Activated CD8-positive, alpha-beta memory T cell treated with anti-CD3 and anti-CD28 coated beads, Interleukin-2, amount 50 U/mL, for 4 hours (primary cell): ENCODE measurements around the gene NDFIP2.

Experiments used
- DNase-seq: peaks from one replicate; pipeline ENCODE4 v3.0.0-alpha.2; 2020

The NDFIP2 gene

DNA sequence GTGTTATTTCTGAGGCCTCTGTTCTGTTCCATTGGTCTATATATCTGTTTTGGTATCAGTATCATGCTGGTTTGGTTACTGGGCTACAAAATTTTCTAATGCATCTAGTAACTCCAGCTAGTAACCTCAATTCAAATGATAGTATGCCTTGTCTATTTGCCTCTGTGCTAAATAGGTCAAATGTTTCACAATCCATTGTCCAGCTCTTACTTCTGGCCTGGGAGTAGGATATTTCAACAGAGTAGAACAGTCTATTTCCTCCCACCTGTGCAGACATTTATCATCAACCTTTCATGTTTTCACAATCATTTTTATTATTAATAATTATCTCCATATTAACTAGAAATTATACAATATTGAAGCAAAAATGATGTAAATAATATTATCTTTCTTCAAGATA, 18.1 kb upstream of the NDFIP2 start:
- DNase-seq: no peak

GRCh38 chr13:79463604-79464003, 17.4 kb upstream of the NDFIP2 start:
- no peak for DNase-seq

GRCh38 chr13:79466872-79467271, 14.1 kb upstream of the NDFIP2 start:
- no peak for DNase-seq

DNA sequence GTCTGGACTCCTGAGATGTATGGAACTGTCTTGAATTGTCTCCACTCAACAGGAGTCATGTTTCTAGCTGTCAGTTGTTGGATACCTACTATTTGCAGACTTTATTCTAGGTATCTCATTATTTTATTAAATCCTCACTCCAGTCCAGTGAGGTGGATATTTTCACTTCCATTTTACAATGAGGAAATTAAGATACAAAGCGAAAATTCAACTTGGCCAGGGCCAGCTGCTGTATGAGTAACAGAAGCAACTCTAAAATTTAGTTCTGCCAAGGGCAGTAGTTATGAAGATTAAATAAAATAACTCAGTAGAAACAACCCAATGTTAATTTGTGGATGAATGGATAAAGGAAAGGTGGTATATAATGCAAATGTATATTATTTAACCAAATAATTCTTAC, 12.6 kb upstream of the NDFIP2 start:
- no peak for DNase-seq

- DNase-seq: no peak
These were observed 12.1 kb upstream of the NDFIP2 start for GRCh38 chr13:79468819-79469218.

GRCh38 chr13:79469608-79470007, 11.3 kb upstream of the NDFIP2 start:
- no peak for DNase-seq

GRCh38 chr13:79470666-79471065, 10.3 kb upstream of the NDFIP2 start:
- DNase-seq: no peak

DNA sequence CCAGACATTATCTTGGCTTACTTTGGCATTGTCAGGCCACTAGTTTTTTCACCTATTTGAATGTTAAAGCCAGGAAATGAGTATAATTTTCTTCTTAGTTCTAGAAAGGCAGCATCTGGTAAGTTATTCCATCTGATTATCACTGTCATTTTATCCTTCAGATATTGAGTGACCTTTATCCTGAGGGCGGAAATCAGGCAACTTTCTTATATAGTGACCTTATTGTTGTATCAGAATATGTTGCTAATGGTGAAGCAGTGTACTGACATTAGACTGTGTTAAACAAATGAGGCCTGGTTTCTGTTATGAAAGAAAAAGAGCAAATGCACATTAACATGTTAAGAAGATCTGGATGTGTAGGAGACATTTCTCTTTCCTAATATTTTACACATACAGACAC, 5.4 kb upstream of the NDFIP2 start:
- no peak for DNase-seq

DNA sequence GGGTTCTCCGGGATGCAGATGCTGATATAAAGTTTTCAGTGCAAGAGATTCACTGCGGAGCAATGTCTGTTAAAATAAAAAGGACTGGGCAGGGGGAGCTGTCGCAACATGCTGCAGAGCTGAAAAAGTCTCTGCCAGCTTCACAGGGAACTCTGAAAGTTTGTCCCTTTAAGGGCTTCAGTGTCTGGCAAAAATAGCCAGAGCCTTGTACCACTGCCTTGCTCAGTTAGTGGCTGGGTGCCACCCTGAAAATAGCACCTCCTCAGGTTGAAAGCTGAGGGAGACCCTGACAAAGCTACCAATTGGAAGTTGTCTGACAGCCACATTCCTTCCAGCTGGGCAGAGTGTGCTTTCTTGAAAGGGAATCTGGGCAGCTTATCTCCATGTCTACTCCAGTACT, 3.0 kb upstream of the NDFIP2 start:
- no peak for DNase-seq

DNA sequence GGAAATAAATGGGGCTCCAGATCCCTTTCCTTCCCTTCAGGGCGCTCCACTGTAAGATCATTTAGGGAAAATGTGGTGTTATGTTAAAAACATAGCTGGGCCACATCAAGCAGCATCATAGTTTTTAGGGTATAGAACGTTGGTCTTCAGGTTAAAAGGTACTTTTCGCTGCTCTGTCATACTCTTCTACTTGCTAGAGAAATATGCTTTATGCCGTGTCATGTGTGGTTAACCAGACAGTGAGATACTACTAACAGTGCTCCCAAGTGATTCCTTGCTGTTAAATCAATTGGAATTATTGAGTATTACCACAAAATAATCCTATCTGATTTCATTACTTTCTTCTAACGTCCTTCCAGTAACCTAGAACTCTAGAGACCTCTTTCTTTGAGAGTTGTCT, 1.1 kb upstream of the NDFIP2 start:
- DNase-seq: no peak

- peak; percentile 69 for DNase-seq
These were observed 714 bp downstream of the NDFIP2 start for GRCh38 chr13:79481685-79482052.

DNA sequence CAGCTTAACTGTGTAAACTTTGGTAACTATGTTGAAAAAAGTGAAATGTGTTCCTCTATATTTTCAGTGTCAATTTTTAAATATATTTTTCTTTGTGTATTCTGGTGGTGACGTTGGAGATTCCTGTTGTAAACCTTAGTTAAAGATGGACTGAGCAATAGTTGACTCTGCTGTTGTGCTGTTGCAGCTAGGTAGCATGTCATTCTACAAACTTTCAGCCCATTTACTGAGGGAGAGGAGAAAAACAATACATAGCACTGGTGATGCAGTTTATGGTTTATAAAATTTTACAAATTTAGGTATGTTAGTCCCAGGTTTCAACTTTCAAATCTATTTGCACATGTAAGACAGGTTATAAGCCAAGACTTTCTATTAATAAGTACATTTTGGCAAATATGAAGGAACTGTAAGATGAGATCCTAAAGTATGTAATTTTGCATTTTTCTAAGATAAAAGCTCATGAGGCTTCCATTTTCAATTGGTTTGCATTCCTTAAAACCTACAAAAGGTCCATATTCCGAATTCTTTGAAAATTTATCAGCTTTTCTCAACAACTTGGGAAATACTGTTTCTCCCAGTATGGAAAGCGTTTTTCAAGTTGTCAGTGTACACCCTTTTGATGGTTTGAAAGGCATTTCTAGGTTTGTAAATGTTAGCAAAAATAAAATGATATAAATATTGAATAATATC, 1.5 kb downstream of the NDFIP2 start:
- DNase-seq: no peak

DNA sequence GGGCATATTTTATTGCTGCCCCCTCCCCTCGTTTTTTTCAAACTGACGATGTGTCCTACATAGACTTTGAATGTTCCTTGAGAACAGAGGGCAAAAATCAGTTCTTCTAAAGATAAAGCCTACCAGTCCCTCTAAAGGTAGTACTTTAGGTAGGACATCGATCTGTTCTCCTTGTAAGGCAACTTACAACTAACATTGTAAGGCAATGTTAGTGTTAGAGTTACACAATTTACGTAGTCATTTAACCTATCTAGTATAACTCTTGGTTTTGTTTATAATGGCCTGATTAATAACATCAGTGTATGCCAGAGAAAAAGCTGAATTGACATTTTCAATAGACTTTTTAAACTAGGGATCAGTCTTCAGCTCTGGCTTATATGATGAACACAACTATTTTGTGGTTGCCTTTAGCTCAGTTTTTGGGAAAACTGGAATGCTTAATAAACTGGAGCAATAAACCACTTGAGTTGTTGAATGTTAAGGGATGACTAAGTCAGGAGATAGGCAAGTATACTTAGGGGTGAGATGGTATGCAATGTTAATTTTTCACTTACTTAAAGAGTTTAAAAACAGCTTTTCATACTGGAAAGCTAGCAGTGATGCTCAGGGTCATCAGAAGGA, 2.2 kb downstream of the NDFIP2 start:
- DNase-seq: no peak

DNA sequence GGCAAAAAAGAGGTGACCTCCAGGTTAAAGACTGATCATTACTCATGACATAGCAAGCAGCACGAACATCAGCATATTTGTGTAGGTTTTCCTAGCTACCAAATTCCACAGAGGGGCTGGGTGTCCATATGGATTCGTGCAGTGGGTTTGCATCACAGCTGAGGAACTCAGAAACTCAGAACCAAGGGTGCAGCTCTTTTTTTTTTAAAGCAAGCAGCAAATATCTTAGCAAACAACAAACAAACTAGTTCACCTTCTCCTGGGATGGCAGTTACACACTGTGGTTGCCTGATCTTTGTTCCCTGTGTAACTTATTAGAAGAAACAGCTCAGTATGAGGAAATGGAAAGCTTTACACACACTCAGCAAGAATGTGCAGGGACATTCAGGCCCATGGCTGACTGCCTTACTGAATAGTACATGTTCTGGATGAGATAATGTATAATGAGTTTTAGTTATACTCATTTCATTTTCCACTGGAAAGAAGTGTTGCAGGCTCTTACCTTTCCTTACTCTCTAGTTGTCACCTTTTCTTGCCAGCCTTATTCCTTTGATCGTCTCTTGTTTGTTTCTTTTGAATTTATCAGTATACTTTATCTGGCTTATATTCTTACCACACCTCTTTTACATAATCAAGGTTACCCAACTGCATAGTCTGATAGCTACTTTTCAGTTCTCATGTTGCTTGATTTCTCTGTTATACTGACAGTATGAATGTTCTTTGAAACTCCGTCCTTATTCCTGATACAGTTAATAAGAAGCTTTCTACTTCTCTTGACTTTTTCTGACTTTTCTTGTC, 4.3 kb downstream of the NDFIP2 start:
- no peak for DNase-seq

GRCh38 chr13:79486433-79487188, 5.7 kb downstream of the NDFIP2 start:
- no peak for DNase-seq

- DNase-seq: no peak
These were observed 9.4 kb downstream of the NDFIP2 start for GRCh38 chr13:79490326-79490725.

DNA sequence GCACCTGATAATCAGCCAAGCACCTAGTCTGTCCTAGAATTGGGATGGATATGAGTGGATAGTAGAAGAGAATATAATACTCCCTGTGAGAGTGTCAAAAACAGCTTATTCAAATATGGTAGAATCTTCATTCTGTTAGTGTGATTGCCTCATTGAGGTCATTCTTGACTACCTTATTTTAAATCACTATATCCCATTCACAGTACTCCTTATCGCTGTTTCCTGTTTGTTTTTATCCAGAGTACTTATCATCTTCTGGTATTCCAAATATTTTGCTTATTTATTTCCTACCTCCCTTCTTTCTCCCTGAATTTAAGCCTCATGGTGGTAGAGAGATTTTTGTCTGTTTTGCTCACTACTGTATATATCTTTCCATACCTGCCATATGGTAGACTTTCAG, 9.9 kb downstream of the NDFIP2 start:
- DNase-seq: no peak

DNA sequence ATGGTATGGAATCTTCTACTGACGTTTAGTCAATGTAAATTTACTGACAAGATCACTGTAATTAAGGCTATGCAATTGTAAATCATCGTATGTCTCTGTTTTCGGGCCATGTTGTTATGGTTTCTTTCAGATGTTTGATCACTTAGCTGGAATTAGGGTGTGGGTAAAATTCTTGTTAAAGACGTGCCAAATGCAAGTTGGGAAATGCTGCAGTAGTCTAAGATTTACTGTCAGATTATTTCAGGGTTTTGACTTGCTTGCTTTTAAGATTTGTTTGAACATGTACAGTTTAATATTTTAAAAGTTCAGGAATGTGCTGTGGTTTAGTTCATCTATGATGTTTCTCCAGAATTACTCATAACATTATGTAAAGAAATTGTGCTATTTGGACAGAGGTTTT, 10.8 kb downstream of the NDFIP2 start:
- DNase-seq: no peak

- no peak for DNase-seq
These were observed 11.4 kb downstream of the NDFIP2 start for GRCh38 chr13:79492313-79492798.

- DNase-seq: no peak
These were observed 12.1 kb downstream of the NDFIP2 start for GRCh38 chr13:79492918-79493594.

- DNase-seq: no peak
These were observed 15.2 kb downstream of the NDFIP2 start for GRCh38 chr13:79496188-79496587.

DNA sequence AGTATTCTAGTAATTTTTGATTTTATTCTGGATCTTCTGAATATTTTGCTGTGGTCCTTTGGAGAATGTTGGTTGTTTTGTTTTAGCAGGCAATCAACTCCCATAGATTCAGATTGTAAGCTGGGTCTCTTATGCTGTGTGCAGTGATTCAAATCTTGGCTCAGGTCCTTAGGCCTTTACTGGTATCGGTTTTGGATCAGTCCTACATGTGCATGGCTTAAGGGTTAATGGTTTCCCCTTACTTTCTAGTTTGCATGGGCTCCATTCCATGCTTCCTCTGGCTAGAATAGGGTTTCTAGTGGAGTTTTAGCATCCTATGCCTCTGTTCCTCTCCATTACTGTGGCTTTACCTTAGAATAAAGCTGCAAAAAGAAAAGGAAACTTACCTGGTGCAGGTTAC, 16.1 kb downstream of the NDFIP2 start:
- no peak for DNase-seq

DNA sequence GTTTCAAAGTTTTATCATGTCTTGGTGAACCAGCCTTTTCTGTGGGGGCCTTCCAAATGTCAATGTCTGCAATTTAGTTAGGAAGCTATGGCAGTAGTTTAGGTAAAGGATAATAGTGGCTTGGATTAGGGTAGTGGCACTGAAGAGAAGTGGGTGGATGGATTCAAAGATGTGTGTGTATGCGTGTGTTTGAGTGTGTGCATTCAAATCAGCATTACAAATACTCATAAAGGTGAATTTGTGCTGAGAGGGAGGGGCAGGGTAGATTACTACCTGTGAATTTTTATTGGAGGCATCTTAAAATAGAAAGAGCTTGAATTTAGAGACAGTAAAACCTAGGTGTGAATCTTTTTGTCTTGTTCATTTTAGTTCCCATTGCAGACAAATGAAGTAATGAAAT, 16.9 kb downstream of the NDFIP2 start:
- DNase-seq: no peak
